VCaP (cell line): ENCODE results near the gene NPAS2.

Experiments used
- H3K27ac ChIP-seq: fragments of 450-650 bp; 2 replicates; pipeline ENCODE4 v1.5.1; 2017
- TF ChIP-seq, protein P1 (sequence below): fragments of 450-650 bp; conservative IDR thresholded peaks from 2 replicates; pipeline ENCODE4 v1.5.1; 2017; ENCODE audit warnings: mild to moderate bottlenecking, moderate library complexity

NPAS2 gene

DNA sequence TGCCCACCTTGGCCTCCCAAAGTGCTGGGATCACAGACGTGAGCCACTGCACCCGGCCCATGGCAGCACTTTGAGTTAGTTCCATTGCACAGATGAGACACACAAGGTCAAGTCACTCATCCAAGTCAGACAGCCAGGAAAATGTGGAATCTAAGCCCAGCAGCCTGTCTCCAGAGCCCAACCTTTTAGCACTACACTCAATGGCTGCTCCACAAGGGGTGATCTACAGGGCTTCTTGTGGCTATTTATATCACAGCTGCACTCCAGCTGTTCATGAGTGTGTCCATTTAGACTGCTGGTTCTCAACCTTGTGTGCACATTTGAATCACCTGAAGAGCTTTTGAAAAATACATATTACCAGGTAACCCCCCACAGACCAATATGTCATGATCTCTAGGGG, 109.2 kb downstream of the NPAS2 start:
- TF ChIP-seq, protein P1, sequence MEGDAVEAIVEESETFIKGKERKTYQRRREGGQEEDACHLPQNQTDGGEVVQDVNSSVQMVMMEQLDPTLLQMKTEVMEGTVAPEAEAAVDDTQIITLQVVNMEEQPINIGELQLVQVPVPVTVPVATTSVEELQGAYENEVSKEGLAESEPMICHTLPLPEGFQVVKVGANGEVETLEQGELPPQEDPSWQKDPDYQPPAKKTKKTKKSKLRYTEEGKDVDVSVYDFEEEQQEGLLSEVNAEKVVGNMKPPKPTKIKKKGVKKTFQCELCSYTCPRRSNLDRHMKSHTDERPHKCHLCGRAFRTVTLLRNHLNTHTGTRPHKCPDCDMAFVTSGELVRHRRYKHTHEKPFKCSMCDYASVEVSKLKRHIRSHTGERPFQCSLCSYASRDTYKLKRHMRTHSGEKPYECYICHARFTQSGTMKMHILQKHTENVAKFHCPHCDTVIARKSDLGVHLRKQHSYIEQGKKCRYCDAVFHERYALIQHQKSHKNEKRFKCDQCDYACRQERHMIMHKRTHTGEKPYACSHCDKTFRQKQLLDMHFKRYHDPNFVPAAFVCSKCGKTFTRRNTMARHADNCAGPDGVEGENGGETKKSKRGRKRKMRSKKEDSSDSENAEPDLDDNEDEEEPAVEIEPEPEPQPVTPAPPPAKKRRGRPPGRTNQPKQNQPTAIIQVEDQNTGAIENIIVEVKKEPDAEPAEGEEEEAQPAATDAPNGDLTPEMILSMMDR = no peak
- no peak overlapping the region for H3K27ac ChIP-seq

DNA sequence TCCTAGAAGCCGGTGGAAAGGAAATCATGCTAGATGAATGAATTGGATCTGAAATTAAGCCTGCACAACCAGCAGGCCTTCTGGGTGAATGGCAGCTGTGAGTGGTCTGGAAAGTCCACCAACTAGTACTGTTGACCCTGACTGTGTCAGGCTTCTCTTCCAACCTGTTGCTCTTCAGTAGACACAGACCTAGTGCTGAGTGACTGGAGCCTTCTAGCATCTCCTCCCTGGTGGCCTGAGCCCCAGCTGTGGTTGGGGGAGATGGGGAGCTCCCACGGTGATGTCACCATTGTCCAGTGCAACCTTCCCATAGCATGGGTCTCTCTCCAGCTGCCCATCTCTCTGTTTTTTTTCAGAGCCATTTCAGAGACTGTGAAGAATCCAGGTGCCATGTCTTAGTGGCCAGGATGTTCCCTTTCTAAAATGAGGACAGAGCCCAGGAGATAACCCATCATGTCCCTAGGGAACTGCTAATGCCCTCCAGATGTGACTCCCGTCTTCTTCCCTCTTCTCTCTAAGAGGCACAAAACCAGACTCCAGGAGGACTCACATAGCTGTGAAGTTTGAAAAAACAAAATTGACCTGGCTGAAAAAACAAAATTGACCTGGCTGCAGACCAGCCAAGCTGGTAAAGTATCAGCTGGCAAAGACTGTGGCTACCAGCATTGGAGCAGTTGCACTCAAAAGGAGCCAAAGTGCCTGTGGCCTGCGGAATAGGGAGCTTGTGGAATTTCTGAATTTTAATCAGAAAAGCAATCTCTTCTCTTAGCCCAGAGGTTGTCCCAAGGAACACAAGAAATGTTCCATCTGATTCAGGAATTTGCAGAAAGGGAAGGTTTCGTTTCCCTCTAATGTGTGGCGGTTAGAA, 114.8 kb downstream of the NPAS2 start:
- TF ChIP-seq, protein P1 = no peak
- H3K27ac ChIP-seq = no peak overlapping the region

DNA sequence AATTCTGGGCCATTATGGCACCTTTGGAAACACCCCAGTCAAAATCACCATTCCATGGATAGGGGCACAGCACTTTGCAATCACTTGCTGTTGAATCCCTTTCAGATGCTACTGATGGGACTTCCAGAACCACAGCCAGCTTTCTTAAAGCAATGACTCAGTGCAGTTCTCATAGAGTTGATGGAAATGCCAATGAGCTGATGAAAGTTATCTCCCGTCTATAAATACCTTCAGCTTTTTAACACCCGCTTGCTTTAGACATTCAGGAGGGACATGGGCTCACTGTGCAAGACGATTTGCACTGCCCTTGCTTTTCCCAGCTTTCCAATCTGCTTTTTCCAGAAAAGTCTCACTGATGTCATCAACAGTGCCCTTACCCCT, 115.4 kb downstream of the NPAS2 start:
- H3K27ac ChIP-seq = no peak overlapping the region
- TF ChIP-seq, protein P1 = no peak

DNA sequence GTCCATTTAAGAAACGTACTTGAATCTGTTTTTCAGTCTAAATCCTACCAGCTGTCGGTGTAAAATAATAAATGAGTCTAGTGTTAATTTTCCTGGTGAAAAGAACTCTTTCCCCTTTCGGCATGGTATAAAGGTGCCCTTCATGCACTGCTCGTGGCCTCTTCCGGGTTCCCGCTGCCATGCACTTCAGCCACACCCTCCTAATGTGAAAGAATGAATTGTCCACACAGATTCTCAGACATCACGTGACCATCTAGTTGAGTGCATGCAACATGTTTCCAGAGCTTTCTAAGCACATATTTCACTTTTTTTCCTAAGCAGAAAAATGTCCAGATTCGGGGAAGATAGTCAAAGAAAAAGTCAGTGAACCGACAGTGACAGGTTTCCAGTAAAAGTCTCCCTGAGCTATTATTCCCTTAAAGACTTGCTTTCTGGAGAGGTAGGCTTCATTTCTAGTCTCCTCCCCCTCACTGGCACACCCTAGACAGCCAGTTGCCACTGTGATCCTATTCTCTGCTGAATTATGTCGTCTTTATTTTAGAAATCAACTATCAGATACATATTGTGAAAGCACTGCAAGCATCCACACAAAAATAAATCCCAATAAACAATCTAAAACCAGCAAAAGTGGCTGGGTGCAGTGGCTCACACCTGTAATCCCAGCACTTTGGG, 116.3 kb downstream of the NPAS2 start:
- H3K27ac ChIP-seq = no peak overlapping the region
- TF ChIP-seq, protein P1 = no peak

DNA sequence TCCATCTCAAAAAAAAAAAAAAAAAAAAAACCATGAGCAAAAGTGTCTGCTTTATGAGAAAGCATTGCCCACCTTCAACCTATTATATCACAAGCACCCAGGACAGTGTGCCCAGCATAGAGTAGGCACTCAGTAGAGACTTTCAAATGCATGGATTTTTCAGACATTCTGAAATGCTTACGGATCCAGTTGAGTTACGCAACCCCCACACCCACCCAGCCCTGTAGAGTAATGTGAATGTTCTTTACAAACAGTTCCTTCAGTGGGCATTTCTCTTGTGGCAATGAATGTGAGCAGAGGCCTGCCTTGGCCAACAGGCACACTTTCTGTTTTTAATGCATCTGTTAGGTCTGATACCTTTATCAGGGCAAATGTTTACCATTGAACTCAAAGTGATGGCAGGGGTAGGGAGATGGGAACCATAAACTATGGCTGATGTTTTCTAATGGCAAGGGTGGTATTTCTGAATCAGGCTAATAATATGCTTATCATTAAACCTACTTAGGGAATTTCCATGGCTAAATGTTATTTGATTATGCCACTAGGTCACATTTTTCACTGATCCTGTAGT, 117.1 kb downstream of the NPAS2 start:
- TF ChIP-seq, protein P1 = no peak
- no peak overlapping the region for H3K27ac ChIP-seq

DNA sequence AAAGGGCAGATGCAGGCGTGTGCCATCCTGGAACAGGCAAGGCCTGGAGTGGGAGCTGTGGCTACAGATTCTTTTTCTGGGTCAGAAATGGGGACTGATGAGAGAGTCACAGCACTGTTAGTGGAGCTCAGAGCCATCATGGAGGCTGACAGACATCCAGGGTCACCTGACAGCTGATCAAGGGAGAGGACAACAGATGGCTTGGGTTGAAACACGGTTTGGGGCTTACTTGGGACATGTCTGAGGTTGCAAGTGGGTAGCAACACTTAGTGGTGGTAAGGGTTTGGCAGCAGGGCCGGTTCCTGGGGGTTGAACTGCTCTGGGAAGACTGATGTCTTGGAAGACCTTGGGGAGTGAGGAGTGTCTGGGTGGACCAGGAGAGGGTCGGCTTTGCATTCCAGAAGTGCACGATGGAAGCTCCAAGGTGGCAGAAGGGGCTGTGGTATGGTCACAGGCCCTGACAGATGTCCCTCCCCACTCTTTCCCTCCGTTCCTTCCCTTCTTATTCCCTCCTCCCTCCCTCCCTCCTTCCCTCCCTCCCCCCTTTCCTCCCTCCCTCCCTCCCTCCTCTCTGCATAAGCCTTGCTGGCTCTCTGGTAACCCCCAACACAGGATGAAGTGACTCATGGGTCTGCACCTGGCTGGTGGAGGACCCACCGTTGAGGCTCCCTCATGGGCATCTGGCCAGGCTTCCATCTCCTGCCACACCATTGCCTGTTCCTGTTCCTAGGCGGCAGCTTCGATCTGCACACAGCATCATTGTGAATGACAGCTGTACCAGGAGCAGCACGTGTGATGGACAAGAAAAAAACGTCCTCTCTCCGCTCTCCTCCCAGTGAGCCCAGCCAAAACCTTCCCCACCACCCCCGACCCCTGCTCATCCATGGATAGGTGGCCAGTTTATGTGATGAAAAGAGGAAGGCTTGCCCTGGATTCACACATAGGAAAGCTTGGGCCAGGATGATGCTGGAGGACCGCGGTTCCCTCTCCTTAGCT, 118.4 kb downstream of the NPAS2 start:
- H3K27ac ChIP-seq = no peak overlapping the region
- TF ChIP-seq, protein P1 = no peak
